GM18526 (cell line): ENCODE results near the gene ADGRL3.

Experiments
- POLR2A ChIP-seq: IDR thresholded peaks from 3 replicates; pipeline ENCODE4 v1.6.1; 2011; ENCODE audit not compliant: insufficient read length; ENCODE audit errors: extremely low read depth

ADGRL3 gene

DNA sequence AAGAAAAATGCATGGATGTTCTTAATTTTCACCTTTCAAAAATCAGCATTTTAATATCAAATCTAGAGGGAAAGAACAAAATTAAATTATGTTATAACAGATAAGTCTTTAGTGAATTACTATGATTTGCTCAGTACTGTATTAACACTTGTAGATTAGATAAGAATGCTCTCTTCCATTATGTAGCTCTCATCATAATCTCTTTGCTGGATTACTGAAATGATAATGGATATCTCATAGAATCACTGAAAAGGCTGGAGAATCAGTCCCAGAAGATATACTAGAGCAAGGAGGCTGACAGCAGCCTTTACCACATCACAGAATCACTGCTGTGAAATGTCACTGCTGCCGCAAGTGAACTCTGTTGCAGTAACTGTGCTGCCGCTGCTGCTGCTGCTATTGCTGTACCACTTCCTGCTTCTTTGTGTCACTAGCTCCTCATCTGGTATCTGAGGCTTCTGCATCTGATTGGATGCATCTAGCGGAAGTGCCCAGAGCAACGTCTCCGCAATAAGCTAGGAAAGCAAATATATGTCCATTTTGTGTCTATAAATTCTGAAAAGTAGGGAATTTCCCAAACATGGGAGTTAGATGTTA is 738.2 kb downstream of the ADGRL3 start:
- TF ChIP-seq POLR2A = no peak

DNA sequence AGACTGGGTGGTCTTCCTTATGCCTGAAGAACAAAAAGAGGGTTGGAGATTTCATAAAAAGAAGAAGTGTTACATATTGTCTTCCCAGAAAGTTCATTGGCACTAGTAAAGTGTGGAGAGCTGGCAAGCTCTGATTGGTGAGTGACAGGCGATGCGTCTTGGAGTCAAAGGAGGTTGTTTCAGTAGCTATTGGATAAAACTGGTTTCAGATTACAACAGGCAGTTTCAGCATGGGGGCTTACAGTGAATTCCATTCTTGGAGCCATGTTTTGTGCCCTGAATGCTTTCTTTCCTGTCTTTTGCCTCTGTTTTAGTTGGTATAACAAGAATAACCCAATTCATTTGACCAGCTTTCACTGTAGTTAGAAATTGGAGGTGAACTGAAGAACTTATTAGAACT is 750.5 kb downstream of the ADGRL3 start:
- TF ChIP-seq POLR2A = no peak

DNA sequence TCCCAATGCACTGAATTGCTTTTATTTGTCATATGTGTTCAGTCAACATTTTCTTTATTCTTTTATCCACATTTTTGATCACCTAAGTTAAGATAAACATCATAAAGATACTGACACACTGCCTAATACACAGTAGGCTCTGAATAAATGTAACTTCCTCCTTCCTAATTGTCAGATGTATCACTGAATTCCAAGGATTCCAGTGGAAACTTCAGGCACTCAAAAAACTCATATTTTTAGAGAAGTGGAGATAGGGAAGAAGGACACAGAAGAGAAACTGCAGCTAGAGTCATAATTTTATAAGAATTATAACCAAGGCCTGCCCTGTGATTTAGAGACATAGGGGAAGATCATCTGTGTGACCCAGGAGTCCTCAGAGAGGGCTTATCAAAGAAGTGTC is 753.3 kb downstream of the ADGRL3 start:
- TF ChIP-seq POLR2A = no peak

DNA sequence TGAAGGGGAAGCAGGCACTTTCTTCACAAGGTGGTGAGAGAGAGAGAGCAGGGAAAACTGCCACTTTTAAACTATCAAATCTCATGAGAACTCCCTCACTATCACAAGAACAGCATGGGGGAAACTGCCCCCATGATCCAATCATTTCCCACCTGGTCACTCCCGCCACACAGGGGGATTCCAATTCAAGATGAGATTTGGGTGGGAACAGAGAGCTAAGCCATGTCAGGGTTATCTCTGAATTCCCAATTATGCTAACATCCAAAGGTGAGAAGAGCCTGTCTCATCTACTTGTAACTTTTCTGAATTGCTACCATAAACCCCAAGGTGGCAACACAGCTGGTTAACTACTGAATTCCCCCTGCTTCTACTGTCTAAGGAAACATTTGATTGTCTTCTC is 758.5 kb downstream of the ADGRL3 start:
- no peak for TF ChIP-seq POLR2A

DNA sequence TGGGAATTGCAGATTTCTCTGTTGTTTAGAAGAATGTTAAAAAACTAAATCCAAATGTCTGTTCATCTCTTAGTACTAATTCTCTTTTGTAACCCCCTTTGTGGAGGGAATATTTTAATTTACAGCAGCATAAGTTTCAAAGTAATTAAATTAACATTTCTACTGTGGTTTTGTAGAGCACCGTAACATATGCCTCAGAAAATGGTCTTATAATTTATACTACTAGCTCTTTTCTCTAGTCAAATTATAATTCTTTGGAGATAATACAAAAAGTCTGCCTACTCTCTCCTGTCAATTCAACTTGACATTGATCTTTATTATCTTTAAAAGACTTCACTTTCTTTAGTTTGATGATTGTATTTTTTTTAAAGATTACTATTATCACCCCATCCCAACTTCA is 759.0 kb downstream of the ADGRL3 start:
- no peak for TF ChIP-seq POLR2A

DNA sequence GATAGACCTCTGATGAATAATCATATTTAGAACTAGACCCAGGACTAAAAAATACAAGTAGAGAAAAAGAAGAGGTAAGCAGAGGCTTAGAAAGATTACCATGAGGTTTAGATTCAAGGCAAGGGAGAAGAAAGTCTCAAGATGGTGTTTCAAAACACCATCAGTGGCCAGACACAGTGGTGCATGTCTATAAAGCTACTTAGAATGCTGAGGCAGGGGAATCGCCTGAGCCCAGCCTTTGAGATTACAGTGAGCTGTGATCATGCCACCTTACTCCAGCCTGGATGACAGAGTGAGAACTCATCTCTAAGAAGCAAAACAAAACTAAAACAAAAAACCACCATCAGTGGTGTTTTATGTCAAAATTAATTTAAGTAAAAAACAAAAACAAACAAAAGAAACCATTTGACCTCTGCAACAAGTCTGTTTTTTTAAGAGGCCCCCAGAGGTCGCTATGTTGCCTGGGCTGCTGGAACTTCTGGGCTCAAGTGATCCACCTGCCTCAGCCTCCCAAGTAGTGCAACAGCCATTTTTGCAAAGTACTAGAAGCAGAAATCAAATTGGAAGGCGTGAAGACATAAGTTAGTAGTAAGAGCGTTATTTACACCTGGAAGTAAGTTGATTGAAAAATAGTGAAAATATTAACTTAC is 784.3 kb downstream of the ADGRL3 start:
- TF ChIP-seq POLR2A = no peak

DNA sequence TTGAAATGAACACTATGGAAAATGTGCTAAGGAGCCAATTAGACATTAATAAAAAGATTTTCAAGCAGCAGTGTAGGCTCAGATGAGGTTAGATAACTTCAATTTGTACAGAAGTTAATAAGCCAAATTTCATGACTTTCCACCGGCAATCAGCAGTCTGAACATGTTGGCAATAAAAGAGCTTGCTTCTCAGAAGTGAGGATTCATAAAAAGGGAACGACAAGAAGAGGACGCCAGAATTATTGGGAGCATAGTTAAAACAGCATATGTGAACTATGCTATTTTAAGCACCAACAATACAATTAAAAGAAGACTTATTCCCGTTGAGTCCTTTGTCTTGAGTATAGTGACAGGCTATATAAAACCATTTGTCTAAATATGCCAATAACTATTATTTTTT is 785.3 kb downstream of the ADGRL3 start:
- TF ChIP-seq POLR2A = no peak

DNA sequence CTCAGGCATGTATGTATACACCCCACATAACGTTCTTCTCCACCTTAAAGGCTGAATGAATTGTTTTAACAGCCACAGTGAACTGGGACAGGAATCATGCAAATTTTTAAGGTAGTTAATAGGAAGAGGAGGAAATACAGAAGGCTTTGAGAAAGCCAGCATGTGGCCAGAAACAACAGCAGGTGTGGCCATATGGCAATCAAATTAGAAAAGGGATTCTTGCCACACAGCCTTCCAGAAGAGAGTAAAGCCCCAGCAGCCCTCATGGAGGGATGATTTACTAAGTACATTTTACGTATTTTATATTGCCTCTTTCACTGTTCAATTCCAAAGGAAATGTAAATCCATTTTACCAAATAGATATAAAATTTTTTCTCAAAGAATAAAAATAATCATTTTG is 792.2 kb downstream of the ADGRL3 start:
- no peak for TF ChIP-seq POLR2A

DNA sequence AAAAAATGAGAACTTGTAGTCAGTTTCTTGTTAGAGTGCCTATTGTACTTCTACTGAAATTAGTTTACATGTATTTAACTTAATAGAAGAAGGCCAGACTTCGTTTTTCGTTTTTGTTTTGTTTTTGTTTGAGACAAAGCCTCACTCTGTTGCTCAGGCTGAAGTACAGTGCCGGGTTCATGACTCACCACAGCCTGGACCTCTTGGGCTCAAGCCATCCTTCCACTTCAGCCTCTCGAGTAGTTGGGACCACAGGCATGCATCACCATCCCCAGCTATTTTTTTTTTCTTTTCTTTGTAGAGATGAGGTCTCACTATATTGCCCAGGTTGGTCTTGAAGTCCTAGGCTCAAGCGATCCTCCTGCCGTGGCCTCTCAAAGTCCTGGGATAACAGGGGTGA is 793.9 kb downstream of the ADGRL3 start:
- TF ChIP-seq POLR2A = no peak

DNA sequence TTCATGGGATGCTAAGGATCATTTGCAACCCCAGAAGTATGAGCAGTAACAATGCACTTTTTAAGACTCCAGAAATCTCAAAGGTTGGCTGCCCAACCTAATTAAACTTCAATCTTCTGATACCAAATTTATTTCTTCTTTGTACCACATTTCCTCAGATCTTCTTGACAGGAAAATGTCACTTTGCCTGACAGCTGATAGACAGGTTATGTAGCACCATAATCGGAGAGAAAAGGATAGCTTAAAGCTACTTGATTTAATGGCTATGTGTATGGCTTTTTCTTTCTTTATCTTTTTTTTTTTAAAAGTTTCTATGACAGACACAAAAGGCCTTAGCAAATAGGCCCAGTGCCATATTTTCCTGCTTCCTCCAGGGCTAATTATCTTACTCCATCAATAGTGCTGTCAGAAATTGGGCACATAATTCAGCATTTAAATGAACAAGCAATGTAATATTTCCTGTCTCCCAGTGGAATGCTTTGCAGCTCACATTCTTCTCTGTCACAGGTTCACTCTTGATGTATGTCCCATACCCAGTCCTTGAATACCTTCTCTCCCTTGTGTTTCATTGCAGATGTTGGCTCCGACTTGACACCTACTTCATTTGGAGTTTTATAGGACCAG is 795.7 kb downstream of the ADGRL3 start:
- no peak for TF ChIP-seq POLR2A

DNA sequence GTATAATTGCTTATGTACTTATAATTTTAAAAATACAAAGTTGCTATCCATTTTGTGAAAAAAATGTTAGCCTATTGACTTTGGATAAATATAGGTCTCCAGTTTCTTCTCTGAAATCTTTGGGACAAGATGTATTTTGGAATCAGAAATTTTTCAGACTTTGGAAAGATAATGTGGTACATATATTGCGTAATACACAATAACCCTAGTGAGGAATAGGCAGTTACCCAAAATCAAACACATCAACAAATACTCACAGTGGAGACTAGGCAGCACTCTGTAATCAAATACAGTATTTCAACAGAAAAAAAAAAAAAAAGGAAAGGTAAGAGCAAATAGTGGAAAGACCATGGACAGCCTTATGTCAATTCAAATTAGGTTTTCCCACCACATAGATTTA is 796.8 kb downstream of the ADGRL3 start:
- TF ChIP-seq POLR2A = no peak

DNA sequence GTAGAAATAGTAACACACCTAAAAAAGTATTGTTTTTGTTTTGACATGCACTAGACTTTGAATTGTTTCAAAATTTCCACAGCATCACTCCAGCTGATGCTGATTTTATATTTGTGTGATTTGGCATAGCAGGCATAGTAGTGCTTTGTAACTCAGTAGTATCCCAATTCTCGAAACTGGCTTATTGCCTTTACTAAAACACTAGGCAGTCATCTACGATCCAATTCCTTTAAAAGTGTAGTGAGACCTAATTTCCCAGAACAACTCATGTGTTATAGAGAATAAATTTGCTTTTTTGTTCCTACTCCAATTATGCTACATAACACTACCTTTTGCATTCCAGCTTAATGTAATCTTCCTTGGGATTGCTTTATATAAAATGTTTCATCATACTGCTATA is 797.7 kb downstream of the ADGRL3 start:
- no peak for TF ChIP-seq POLR2A

DNA sequence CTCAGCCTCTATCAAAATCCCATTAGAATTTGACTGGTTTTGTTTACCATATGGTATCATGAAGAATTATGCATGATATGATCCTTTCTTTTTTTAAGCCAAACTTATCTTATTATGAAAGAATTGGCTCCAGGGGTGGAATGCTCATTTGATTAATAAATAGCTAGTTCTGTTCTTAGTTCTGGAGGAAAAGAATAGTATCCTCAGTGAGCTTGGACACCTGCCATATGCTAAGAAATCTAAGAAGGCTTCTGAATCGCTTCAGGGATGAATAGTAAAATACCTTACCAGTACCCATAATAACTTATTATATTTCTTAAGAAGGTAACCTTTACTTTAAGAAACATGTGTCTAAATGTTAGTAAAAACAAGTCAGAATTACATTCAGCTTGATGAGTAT is 803.6 kb downstream of the ADGRL3 start:
- no peak for TF ChIP-seq POLR2A

DNA sequence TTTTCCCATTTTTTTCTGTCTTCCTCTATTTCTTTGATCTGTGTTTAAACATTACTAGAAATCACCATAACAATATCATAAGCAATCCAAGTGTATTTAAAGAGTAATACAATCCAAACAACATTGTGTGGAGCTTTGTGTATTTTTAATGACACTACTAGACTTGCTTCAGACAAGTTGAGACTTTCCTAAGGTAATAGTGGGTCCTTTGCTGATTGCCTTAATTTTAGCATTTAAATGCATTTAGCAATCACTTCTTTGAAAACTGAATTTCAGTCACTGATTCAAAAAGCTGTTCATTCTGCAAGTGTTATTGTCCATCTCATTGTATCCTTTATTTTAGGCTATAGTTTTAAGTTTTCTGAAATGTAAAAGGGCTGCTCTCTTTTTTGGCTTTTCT is 804.8 kb downstream of the ADGRL3 start:
- TF ChIP-seq POLR2A = no peak

DNA sequence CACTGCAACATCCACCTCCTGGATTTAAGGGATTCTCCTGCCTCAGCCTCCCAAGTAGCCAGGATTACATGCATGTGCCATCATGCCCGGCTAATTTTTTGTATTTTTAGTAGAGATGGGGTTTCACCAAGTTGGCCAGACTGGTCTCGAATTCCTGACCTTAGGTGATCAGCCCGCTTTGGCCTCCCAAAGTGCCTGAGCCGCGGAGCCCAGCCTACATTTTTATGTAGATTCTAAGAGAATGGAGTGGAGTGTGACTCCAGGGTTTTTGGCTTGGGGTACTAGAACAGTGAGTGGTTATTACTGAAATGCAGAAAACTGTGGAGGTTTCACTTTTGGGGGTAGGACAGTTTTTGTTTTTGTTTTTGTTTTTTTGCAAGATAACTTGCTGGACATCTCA is 806.0 kb downstream of the ADGRL3 start:
- TF ChIP-seq POLR2A = no peak

DNA sequence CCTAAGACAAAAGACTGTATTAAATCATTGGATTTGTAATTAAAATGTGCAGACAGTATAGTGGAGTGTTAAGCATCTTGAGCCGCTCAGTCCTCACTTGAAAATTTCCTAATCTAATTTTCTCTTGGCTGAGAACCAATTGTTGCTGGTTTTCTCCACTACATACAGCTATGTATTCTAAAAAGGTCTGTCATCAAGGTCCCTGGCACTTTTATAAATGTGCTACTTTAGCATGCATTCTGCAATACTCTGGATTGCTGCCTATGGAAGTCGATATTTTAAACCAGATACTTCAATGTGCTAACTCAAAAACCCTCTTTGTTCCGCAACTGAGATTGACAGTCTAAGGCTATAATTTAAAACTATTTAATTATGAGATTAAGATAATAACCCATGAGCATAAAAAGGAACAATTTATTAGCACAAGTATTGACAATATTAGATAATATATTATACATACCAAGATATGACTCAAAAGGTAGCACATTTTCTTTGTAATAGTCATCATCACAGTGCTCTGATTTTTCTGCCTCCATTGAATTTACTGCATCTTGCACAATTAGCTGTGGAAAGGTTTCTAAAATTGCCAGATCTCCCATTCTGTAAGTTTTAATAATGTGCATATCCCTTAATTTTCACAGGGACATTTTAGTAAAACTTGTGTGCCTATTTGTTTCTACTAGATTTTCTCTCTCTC is 815.1 kb downstream of the ADGRL3 start:
- TF ChIP-seq POLR2A = no peak

DNA sequence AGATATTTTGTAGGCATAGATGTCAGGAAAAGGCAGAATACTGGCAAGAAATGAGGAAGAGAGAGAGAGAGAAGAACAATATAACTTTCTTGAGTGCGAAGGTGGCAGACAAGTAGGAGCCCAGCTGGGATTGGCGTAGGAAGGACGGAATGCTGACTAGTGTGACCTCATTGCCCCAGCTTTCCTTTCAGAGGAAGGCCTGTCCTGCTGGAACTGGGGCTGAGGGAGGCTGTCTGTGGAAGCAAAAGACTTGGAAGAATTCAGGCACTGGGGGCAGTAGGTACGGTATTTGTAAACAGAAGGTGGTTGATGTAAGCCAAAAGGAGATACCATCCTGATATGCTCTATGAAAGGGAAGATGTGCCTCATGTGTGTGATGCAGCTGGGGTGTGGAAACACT is 818.4 kb downstream of the ADGRL3 start:
- no peak for TF ChIP-seq POLR2A

DNA sequence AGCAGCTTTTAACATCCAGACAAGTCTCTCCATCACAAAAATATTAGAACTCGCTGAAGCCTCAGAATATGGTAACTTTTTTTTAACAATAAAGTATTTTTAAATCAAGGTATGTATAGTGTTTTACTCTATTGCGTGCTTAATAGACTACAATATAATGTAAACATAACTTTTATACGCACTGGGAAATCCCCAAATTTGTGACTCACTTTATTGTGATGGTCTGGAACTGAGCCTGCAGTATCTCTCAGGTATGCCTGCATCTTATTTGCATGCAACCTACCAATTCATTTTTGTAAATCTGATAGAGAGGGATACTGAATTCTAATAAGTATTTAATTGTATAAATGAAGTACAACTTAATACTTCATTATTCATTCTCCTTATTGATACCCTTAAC is 823.5 kb downstream of the ADGRL3 start:
- TF ChIP-seq POLR2A = no peak
